MM.1S (cell line): Measurements from ENCODE around the gene GNAT3.

Source experiments
- DNase-seq: peaks from one replicate; pipeline ENCODE4 v3.0.0-alpha.2; 2015
- H2AFZ ChIP-seq: fragments of 300-600 bp; sonication (generic); 2 replicates; pipeline ENCODE4 v1.6.0; 2016; ENCODE audit warnings: antibody characterized with exemption, low read length
- H3F3A ChIP-seq: fragments of 300-600 bp; sonication (generic); 2 replicates; pipeline ENCODE4 v1.6.1; 2016; ENCODE audit warnings: mild to moderate bottlenecking, antibody characterized with exemption, low read length, moderate library complexity, mixed read lengths; ENCODE audit not compliant: insufficient read depth
- H3K27ac ChIP-seq: fragments of 300-600 bp; sonication (generic); 2 replicates; pipeline ENCODE4 v1.5.1; 2016; ENCODE audit warnings: mild to moderate bottlenecking, low read length
- H3K27me3 ChIP-seq: fragments of 300-600 bp; sonication (generic); replicated peaks from 2 replicates; pipeline ENCODE4 v1.6.0; 2016; ENCODE audit warnings: low read length; ENCODE audit not compliant: insufficient read depth
- H3K36me3 ChIP-seq: fragments of 300-600 bp; sonication (generic); replicated peaks from 2 replicates; pipeline ENCODE4 v1.6.1; 2016; ENCODE audit warnings: mild to moderate bottlenecking, low read length, mixed read lengths; ENCODE audit not compliant: insufficient read depth
- H3K4me1 ChIP-seq: fragments of 300-600 bp; sonication (generic); 2 replicates; pipeline ENCODE4 v1.6.1; 2016; ENCODE audit warnings: low read length, mixed read lengths
- H3K4me2 ChIP-seq: fragments of 300-600 bp; sonication (generic); 2 replicates; pipeline ENCODE4 v1.6.0; 2016; ENCODE audit warnings: low read depth, low read length
- H3K4me3 ChIP-seq: fragments of 300-600 bp; sonication (generic); 2 replicates; pipeline ENCODE4 v1.5.1; 2016; ENCODE audit warnings: low read length, mixed read lengths
- H3K79me2 ChIP-seq: fragments of 300-600 bp; sonication (generic); 2 replicates; pipeline ENCODE4 v1.6.1; 2016; ENCODE audit warnings: mixed run types, low read length, mixed read lengths
- H3K9ac ChIP-seq: fragments of 300-600 bp; sonication (generic); 2 replicates; pipeline ENCODE4 v1.6.1; 2016; ENCODE audit warnings: low read length, mixed read lengths
- H3K9me2 ChIP-seq: fragments of 300-600 bp; sonication (generic); replicated peaks from 2 replicates; pipeline ENCODE4 v1.6.1; 2016; ENCODE audit warnings: mild to moderate bottlenecking, low read length, mixed read lengths; ENCODE audit not compliant: insufficient read depth
- H3K9me3 ChIP-seq: fragments of 300-600 bp; sonication (generic); replicated peaks from 2 replicates; pipeline ENCODE4 v1.6.1; 2016; ENCODE audit warnings: mild to moderate bottlenecking, low read length, mixed read lengths; ENCODE audit not compliant: insufficient read depth
- H4K20me1 ChIP-seq: fragments of 300-600 bp; sonication (generic); 2 replicates; pipeline ENCODE4 v1.6.1; 2016; ENCODE audit warnings: mild to moderate bottlenecking, low read length, moderate library complexity, mixed read lengths; ENCODE audit not compliant: insufficient read depth
- CTCF ChIP-seq: fragments of 300-600 bp; sonication (generic); IDR thresholded peaks from 2 replicates; pipeline ENCODE4 v1.5.1; 2016; ENCODE audit warnings: antibody characterized with exemption, low read length, mixed read lengths
- EZH2 ChIP-seq: fragments of 300-600 bp; sonication (generic); optimal IDR thresholded peaks from 2 replicates; pipeline ENCODE3; 2017; ENCODE audit warnings: low read depth, mild to moderate bottlenecking, antibody characterized with exemption, low read length, mixed read lengths
- EZH2phosphoT487 ChIP-seq: fragments of 300-600 bp; sonication (generic); IDR thresholded peaks from 2 replicates; pipeline ENCODE4 v1.6.1; 2018; ENCODE audit warnings: antibody characterized with exemption, low read length

GNAT3 gene

GRCh38 chr7:80459776-80460510 lies 51.9 kb downstream of the GNAT3 start:
- Histone ChIP-seq H3F3A (no peaks in the 10 kb centered on the region), H4K20me1 (no peaks in the 10 kb centered on the region), H3K79me2 (no peaks in the 10 kb centered on the region), H2AFZ (no peak overlapping the region), H3K9me3 (no peaks in the 10 kb centered on the region), H3K4me3 (no peak overlapping the region), H3K9me2 (no peaks in the 10 kb centered on the region), H3K27ac (no peak overlapping the region), H3K4me1 (no peaks in the 10 kb centered on the region), H3K36me3 (no peaks in the 10 kb centered on the region), H3K9ac (no peak overlapping the region), H3K27me3 (no peaks in the 10 kb centered on the region), H3K4me2 (no peak overlapping the region)
- no peak for DNase-seq
- TF ChIP-seq CTCF (no peak), EZH2 (no peak), EZH2phosphoT487 (no peak)

- no peak overlapping the region for H3K9ac ChIP-seq
- no peaks in the 10 kb centered on the region for H3K9me2 ChIP-seq
- no peaks in the 10 kb centered on the region for H3K4me1 ChIP-seq
- TF ChIP-seq EZH2phosphoT487, result no peak
- no peak for TF ChIP-seq CTCF
- TF ChIP-seq EZH2, result no peak
- no peak overlapping the region for H3K4me2 ChIP-seq
- H4K20me1 ChIP-seq, result no peaks in the 10 kb centered on the region
- H3K9me3 ChIP-seq, result no peaks in the 10 kb centered on the region
- H3K36me3 ChIP-seq, result no peaks in the 10 kb centered on the region
- no peaks in the 10 kb centered on the region for H3F3A ChIP-seq
- no peak for DNase-seq
- H3K27ac ChIP-seq, result no peak overlapping the region
- H3K79me2 ChIP-seq, result no peaks in the 10 kb centered on the region
- H2AFZ ChIP-seq, result no peak overlapping the region
- H3K4me3 ChIP-seq, result no peak overlapping the region
- no peaks in the 10 kb centered on the region for H3K27me3 ChIP-seq
Measured at GRCh38 chr7:80458822-80459725, 52.8 kb downstream of the GNAT3 start.

- TF ChIP-seq EZH2, result no peak
- peak; percentile 51 for TF ChIP-seq CTCF
- TF ChIP-seq EZH2phosphoT487, result no peak
- Histone ChIP-seq H2AFZ (no peak overlapping the region), H3K27ac (no peak overlapping the region), H3K79me2 (no peaks in the 10 kb centered on the region), H3K4me3 (no peak overlapping the region), H3K9me3 (no peaks in the 10 kb centered on the region), H3K4me2 (no peak overlapping the region), H3K9ac (no peak overlapping the region), H3K9me2 (no peaks in the 10 kb centered on the region), H3K27me3 (no peaks in the 10 kb centered on the region), H4K20me1 (no peaks in the 10 kb centered on the region), H3F3A (no peaks in the 10 kb centered on the region), H3K4me1 (no peaks in the 10 kb centered on the region), H3K36me3 (no peaks in the 10 kb centered on the region)
- DNase-seq, result peak; percentile 13
Measured at GRCh38 chr7:80453699-80454340, 58.0 kb downstream of the GNAT3 start.
